Neutrophil (primary cell): ENCODE measurements around the gene OR2T33.

Experiments used
- H3K27ac ChIP-seq: fragments of 200-600 bp; sonication (generic); 2 replicates; pipeline ENCODE4 v1.5.1; 2016; ENCODE audit warnings: mild to moderate bottlenecking, moderate library complexity
- H3K27me3 ChIP-seq: fragments of 200-600 bp; sonication (generic); 2 replicates; pipeline ENCODE4 v1.6.0; 2016; ENCODE audit warnings: mild to moderate bottlenecking
- H3K36me3 ChIP-seq: fragments of 200-600 bp; sonication (generic); 2 replicates; pipeline ENCODE4 v1.5.1; 2017
- H3K4me1 ChIP-seq, 2 experiments: fragments of 200-600 bp in 1 of 2; sonication (generic) in 1 of 2; 1 replicate in 1 of 2; 2 replicates in 1 of 2; pipeline versions ENCODE4 v1.5.1 to v1.6.1; 2013 to 2016; ENCODE audit warnings: low read depth in 1 of 2, low read length in 1 of 2, mild to moderate bottlenecking in 1 of 2, moderate library complexity in 1 of 2; ENCODE audit not compliant: control insufficient read depth in 1 of 2, insufficient read depth in 1 of 2
- H3K4me3 ChIP-seq, 2 experiments: fragments of 200-600 bp in 1 of 2; sonication (generic) in 1 of 2; 1 replicate in 1 of 2; 2 replicates in 1 of 2; pipeline ENCODE4 v1.5.1; 2013 to 2016; ENCODE audit warnings: low read depth in 1 of 2, low read length in 1 of 2, mild to moderate bottlenecking in 1 of 2, moderate library complexity in 1 of 2
- H3K9me3 ChIP-seq: fragments of 200-600 bp; sonication (generic); 2 replicates; pipeline ENCODE4 v1.5.1; 2016
- CTCF ChIP-seq: fragments of 200-600 bp; sonication (generic); IDR thresholded peaks from 2 replicates; pipeline ENCODE4 v1.5.1; 2016; ENCODE audit warnings: antibody characterized with exemption

The OR2T33 gene

GRCh38 chr1:248231117-248231516, 46.7 kb downstream of the OR2T33 start, which contains the start of gene OR2M4:
TSS of gene OR2M4 (plus strand) at chr1:248231417. CDS start at chr1:248238929, 7,512 bp downstream.
- Histone ChIP-seq H3K9me3 (no peaks in the 10 kb centered on the region), H3K36me3 (no peaks in the 10 kb centered on the region), H3K4me3 (no peak within 1 kb of the TSS), H3K27ac (no peak within 1 kb of the TSS), H3K4me1 (no peaks in the 10 kb centered on the region), H3K27me3 (no peaks in the 10 kb centered on the region)
- no peak for TF ChIP-seq CTCF

- no peaks in the 10 kb centered on the region for H3K9me3 ChIP-seq
- TF ChIP-seq CTCF: no peak
- H3K4me3 ChIP-seq: no peak overlapping the region
- H3K27ac ChIP-seq: no peak overlapping the region
- H3K27me3 ChIP-seq: no peaks in the 10 kb centered on the region
- H3K4me1 ChIP-seq: no peaks in the 10 kb centered on the region
- H3K36me3 ChIP-seq: no peaks in the 10 kb centered on the region
These were observed 48.3 kb downstream of the OR2T33 start for GRCh38 chr1:248229360-248229908.

- TF ChIP-seq CTCF: no peak
- Histone ChIP-seq H3K9me3 (no peaks in the 10 kb centered on the region), H3K4me1 (no peaks in the 10 kb centered on the region), H3K4me3 (no peak overlapping the region), H3K27ac (no peak overlapping the region), H3K27me3 (no peaks in the 10 kb centered on the region), H3K36me3 (no peaks in the 10 kb centered on the region)
These were observed 52.2 kb downstream of the OR2T33 start for GRCh38 chr1:248225537-248225936.
